Activated effector memory CD4-positive, alpha-beta T cell treated with Interleukin-2 at 50 U/mL for 16 hours (primary cell): ENCODE measurements around the gene PI4K2A.
"Not testable (repeated sequence)": the region's sequence is repeated elsewhere in the genome, so short reads cannot be mapped to it uniquely, and the experiment has no call there.

Experiments used
- DNase-seq: peaks from one replicate; pipeline ENCODE4 v3.0.0-alpha.2; 2020

The PI4K2A gene

GRCh38 chr10:97632949-97633884 is 7.3 kb upstream of the PI4K2A start, which contains the start of gene MORN4:
Gene MORN4, minus strand, starts transcription at chr10:97633500. Its CDS starts 13,847 bp downstream, at chr10:97619653.
- DNase-seq: peak; percentile 86

GRCh38 chr10:97633921-97634320 is 6.5 kb upstream of the PI4K2A start:
- DNase-seq: no peak

- DNase-seq: no peak
These were observed 4.9 kb upstream of the PI4K2A start for GRCh38 chr10:97635577-97635976.

GRCh38 chr10:97639090-97639489 is 1.4 kb upstream of the PI4K2A start:
- not testable (repeated sequence) for DNase-seq

- no peak for DNase-seq
These were observed 669 bp downstream of the PI4K2A start for GRCh38 chr10:97640868-97641811.

GRCh38 chr10:97642471-97643159 is 2.1 kb downstream of the PI4K2A start:
- DNase-seq: not testable (repeated sequence)

GRCh38 chr10:97643441-97643985 is 3.0 kb downstream of the PI4K2A start:
- DNase-seq: no peak

- no peak for DNase-seq
These were observed 4.5 kb downstream of the PI4K2A start for GRCh38 chr10:97644936-97645335.

- no peak for DNase-seq
These were observed 7.1 kb downstream of the PI4K2A start for GRCh38 chr10:97647556-97647955.

- DNase-seq: peak; percentile 5
These were observed 8.3 kb downstream of the PI4K2A start for GRCh38 chr10:97648562-97649404.

GRCh38 chr10:97649405-97649750 is 8.9 kb downstream of the PI4K2A start:
- not testable (repeated sequence) for DNase-seq

GRCh38 chr10:97650726-97651125 is 10.3 kb downstream of the PI4K2A start:
- DNase-seq: no peak

- DNase-seq: no peak
These were observed 11.3 kb downstream of the PI4K2A start for GRCh38 chr10:97651773-97652172.

GRCh38 chr10:97656777-97657176 is 16.3 kb downstream of the PI4K2A start:
- no peak for DNase-seq

GRCh38 chr10:97659589-97659988 is 19.1 kb downstream of the PI4K2A start:
- DNase-seq: no peak

- DNase-seq: no peak
These were observed 23.9 kb downstream of the PI4K2A start for GRCh38 chr10:97664282-97664850.

GRCh38 chr10:97666992-97667391 is 26.5 kb downstream of the PI4K2A start:
- DNase-seq: no peak

GRCh38 chr10:97667463-97667862 is 27.0 kb downstream of the PI4K2A start:
- no peak for DNase-seq

- DNase-seq: no peak
These were observed 29.1 kb downstream of the PI4K2A start for GRCh38 chr10:97669571-97669970.

GRCh38 chr10:97673736-97674525 is 33.5 kb downstream of the PI4K2A start:
- no peak for DNase-seq
